ENCODE measurements around the gene FNDC3B.

DNA sequence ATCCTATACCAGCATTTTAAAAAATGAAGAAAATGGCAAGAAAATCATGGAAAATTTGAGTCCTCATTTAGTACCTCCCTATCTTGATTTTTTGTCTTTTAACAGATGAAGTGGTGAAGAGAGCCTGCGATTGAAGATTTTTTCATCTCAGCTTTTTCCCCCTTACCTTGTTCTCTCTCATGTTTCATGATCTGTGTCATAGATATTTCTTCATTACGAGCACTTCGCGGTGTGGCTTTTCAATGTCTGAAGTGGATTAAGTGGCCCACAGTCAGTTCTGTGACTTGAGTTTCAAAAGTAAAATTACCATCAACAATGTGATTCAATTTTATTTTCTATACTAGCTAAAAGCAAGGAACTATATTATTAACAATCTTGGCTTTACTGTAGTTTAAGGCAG, 147.2 kb downstream of the FNDC3B start:
- TF ChIP-seq, protein P1, sequence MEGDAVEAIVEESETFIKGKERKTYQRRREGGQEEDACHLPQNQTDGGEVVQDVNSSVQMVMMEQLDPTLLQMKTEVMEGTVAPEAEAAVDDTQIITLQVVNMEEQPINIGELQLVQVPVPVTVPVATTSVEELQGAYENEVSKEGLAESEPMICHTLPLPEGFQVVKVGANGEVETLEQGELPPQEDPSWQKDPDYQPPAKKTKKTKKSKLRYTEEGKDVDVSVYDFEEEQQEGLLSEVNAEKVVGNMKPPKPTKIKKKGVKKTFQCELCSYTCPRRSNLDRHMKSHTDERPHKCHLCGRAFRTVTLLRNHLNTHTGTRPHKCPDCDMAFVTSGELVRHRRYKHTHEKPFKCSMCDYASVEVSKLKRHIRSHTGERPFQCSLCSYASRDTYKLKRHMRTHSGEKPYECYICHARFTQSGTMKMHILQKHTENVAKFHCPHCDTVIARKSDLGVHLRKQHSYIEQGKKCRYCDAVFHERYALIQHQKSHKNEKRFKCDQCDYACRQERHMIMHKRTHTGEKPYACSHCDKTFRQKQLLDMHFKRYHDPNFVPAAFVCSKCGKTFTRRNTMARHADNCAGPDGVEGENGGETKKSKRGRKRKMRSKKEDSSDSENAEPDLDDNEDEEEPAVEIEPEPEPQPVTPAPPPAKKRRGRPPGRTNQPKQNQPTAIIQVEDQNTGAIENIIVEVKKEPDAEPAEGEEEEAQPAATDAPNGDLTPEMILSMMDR (IDR thresholded peaks at IDR 0.05): no peak
- TF ChIP-seq EZH2 (IDR thresholded peaks at IDR 0.05; ENCODE audit: borderline replicate concordance, insufficient read depth, low read depth, low read length, poor library complexity, severe bottlenecking): no peak

All from B cell (primary cell).